Measurements from ENCODE around the gene IQCF5. TPM values are rescaled to one million over a fixed set of nuclear protein-coding genes. Genes with fewer than 3 reads are reported as not detected.

Gene IQCF5
- total and polyA plus RNA-seq, 4 donors, result not detected

DNA sequence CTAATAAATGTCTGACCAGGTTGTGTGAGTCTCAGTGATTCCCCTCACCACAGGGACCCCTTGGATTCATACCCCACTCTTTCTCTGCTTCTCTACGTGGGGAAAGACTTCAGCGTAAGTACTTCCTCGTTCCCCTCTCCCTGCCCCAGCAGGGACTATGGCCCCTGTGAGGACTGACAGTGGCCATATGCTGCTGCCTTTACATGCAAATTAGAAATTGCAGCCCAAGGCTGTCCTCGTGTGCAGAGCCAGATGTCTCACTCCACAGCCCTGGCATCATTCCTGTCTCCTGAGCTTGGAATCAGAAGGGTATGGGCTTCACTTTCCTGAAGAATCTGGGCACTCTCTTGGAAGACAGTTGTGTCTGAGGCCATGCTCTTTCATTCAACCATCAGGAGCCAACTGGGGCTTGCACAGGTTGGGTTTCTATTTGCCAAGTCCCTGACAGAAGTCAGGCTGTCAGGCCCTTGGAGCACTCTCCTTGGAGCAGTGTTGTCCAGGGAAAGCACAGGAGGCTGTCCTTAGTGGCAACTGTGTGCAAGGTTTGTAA lies 44.5 kb downstream of the IQCF5 start:
- H3K27me3 ChIP-seq (ENCODE audit: control insufficient read depth in 4 of 4, insufficient read depth in 4 of 4, low read length in 3 of 4), result no peaks in the 10 kb centered on the region
- TF ChIP-seq, protein P1, sequence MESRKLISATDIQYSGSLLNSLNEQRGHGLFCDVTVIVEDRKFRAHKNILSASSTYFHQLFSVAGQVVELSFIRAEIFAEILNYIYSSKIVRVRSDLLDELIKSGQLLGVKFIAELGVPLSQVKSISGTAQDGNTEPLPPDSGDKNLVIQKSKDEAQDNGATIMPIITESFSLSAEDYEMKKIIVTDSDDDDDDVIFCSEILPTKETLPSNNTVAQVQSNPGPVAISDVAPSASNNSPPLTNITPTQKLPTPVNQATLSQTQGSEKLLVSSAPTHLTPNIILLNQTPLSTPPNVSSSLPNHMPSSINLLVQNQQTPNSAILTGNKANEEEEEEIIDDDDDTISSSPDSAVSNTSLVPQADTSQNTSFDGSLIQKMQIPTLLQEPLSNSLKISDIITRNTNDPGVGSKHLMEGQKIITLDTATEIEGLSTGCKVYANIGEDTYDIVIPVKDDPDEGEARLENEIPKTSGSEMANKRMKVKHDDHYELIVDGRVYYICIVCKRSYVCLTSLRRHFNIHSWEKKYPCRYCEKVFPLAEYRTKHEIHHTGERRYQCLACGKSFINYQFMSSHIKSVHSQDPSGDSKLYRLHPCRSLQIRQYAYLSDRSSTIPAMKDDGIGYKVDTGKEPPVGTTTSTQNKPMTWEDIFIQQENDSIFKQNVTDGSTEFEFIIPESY (IDR thresholded peaks at IDR 0.05), result no peak
- no peak for TF ChIP-seq NR2F2 (IDR thresholded peaks at IDR 0.05)
- no peak for TF ChIP-seq FOXA2 (IDR thresholded peaks at IDR 0.05)
- TF ChIP-seq YY1 (IDR thresholded peaks at IDR 0.05), result no peak
- H3K9me3 ChIP-seq (ENCODE audit: control insufficient read depth in 4 of 4, low read length in 3 of 4), result peaks cover 0 to 10% (median 4%) of the 10 kb centered on the region in 4 donors
- H3K27ac ChIP-seq (ENCODE audit: low read depth in 1 of 2, low read length in 2 of 2), result no peak overlapping the region
- no peak for DNase-seq (ENCODE audit: low spot score)
- H3K4me1 ChIP-seq (ENCODE audit: control insufficient read depth in 4 of 4, insufficient read depth in 4 of 4, low read length in 3 of 4), result no peaks in the 10 kb centered on the region
- WGBS, result 65% methylated on average over 4 of the region's 4 CpGs
- H3K4me3 ChIP-seq (ENCODE audit: low read depth in 1 of 3, low read length in 3 of 3), result no peak overlapping the region
- H3K36me3 ChIP-seq (ENCODE audit: control insufficient read depth in 4 of 4, insufficient read depth in 3 of 4, low read depth in 1 of 4, low read length in 3 of 4), result no peaks in the 10 kb centered on the region
- H3K9ac ChIP-seq (ENCODE audit: low read depth in 1 of 2, low read length in 2 of 2), result no peak overlapping the region

DNA sequence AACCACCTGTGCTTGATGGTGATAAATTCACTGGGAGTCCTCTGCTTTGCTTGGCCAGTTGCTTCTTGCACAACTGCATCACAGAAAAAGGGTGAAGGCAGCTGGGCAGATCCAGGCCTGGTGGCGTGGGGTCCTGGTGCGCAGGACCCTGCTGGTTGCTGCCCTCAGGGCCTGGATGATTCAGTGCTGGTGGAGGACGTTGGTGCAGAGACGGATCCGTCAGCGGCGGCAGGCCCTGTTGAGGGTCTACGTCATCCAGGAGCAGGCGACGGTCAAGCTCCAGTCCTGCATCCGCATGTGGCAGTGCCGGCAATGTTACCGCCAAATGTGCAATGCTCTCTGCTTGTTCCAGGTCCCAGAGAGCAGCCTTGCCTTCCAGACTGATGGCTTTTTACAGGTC lies 45.1 kb downstream of the IQCF5 start:
- Histone ChIP-seq H3K4me1 (ENCODE audit: control insufficient read depth in 4 of 4, insufficient read depth in 4 of 4, low read length in 3 of 4) (no peaks in the 10 kb centered on the region), H3K36me3 (ENCODE audit: control insufficient read depth in 4 of 4, insufficient read depth in 3 of 4, low read depth in 1 of 4, low read length in 3 of 4) (no peaks in the 10 kb centered on the region), H3K9me3 (ENCODE audit: control insufficient read depth in 4 of 4, low read length in 3 of 4) (peaks cover 0 to 10% (median 4%) of the 10 kb centered on the region in 4 donors), H3K27me3 (ENCODE audit: control insufficient read depth in 4 of 4, insufficient read depth in 4 of 4, low read length in 3 of 4) (no peaks in the 10 kb centered on the region), H3K4me3 (ENCODE audit: low read depth in 1 of 3, low read length in 3 of 3) (no peak overlapping the region), H3K9ac (ENCODE audit: low read depth in 1 of 2, low read length in 2 of 2) (no peak overlapping the region), H3K27ac (ENCODE audit: low read depth in 1 of 2, low read length in 2 of 2) (no peak overlapping the region)
- DNase-seq (ENCODE audit: low spot score), result no peak
- WGBS, result 93% methylated on average over 13 of the region's 13 CpGs
- no peak for TF ChIP-seq HNF4A (conservative IDR thresholded peaks at IDR 0.05)
- no peak for TF ChIP-seq NR2F2 (IDR thresholded peaks at IDR 0.05)
- TF ChIP-seq FOXA1 (IDR thresholded peaks at IDR 0.05), result no peak
- TF ChIP-seq EGR1 (IDR thresholded peaks at IDR 0.05; ENCODE audit: low read depth in 2 of 2), result no peak
- no peak for TF ChIP-seq RAD21 (IDR thresholded peaks at IDR 0.05)
- TF ChIP-seq RXRA (IDR thresholded peaks at IDR 0.05), result no peak
- TF ChIP-seq, protein P2, sequence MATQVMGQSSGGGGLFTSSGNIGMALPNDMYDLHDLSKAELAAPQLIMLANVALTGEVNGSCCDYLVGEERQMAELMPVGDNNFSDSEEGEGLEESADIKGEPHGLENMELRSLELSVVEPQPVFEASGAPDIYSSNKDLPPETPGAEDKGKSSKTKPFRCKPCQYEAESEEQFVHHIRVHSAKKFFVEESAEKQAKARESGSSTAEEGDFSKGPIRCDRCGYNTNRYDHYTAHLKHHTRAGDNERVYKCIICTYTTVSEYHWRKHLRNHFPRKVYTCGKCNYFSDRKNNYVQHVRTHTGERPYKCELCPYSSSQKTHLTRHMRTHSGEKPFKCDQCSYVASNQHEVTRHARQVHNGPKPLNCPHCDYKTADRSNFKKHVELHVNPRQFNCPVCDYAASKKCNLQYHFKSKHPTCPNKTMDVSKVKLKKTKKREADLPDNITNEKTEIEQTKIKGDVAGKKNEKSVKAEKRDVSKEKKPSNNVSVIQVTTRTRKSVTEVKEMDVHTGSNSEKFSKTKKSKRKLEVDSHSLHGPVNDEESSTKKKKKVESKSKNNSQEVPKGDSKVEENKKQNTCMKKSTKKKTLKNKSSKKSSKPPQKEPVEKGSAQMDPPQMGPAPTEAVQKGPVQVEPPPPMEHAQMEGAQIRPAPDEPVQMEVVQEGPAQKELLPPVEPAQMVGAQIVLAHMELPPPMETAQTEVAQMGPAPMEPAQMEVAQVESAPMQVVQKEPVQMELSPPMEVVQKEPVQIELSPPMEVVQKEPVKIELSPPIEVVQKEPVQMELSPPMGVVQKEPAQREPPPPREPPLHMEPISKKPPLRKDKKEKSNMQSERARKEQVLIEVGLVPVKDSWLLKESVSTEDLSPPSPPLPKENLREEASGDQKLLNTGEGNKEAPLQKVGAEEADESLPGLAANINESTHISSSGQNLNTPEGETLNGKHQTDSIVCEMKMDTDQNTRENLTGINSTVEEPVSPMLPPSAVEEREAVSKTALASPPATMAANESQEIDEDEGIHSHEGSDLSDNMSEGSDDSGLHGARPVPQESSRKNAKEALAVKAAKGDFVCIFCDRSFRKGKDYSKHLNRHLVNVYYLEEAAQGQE (IDR thresholded peaks at IDR 0.05), result no peak

DNA sequence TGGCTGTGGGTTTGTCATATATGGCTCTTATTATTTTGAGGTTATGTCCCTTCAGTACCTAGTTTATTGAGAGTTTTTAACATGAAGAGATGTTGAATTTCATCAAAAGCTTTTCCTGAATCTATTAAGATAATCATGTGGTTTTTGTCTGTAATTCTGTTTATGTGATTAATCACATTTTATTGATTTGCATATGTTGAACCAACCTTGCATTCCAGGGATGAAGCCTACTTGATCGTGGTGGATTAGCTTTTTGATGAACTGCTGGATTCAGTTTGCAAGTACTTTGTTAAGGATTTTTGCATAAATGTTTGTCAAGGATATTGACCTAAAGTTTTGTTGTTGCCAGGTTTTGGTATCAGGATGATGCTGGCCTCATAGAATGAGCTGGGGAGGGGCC lies 47.1 kb downstream of the IQCF5 start:
- Histone ChIP-seq H3K4me3 (ENCODE audit: low read depth in 1 of 3, low read length in 3 of 3) (no peak overlapping the region), H3K36me3 (ENCODE audit: control insufficient read depth in 4 of 4, insufficient read depth in 3 of 4, low read depth in 1 of 4, low read length in 3 of 4) (no peaks in the 10 kb centered on the region), H3K27ac (ENCODE audit: low read depth in 1 of 2, low read length in 2 of 2) (no peak overlapping the region), H3K4me1 (ENCODE audit: control insufficient read depth in 4 of 4, insufficient read depth in 4 of 4, low read length in 3 of 4) (no peaks in the 10 kb centered on the region), H3K9ac (ENCODE audit: low read depth in 1 of 2, low read length in 2 of 2) (no peak overlapping the region), H3K9me3 (ENCODE audit: control insufficient read depth in 4 of 4, low read length in 3 of 4) (peaks cover 0 to 10% (median 4%) of the 10 kb centered on the region in 4 donors), H3K27me3 (ENCODE audit: control insufficient read depth in 4 of 4, insufficient read depth in 4 of 4, low read length in 3 of 4) (no peaks in the 10 kb centered on the region)
- WGBS, result 59% methylated on average over 1 of the region's 1 CpG
- DNase-seq (ENCODE audit: low spot score), result no peak
- TF ChIP-seq EGR1 (IDR thresholded peaks at IDR 0.05; ENCODE audit: low read depth in 2 of 2) (no peak), RAD21 (IDR thresholded peaks at IDR 0.05) (no peak), HNF4A (conservative IDR thresholded peaks at IDR 0.05) (no peak), YY1 (IDR thresholded peaks at IDR 0.05) (no peak), SP1 (IDR thresholded peaks at IDR 0.05) (no peak), HNF4G (IDR thresholded peaks at IDR 0.05) (no peak), RXRA (IDR thresholded peaks at IDR 0.05) (no peak), GABPA (IDR thresholded peaks at IDR 0.05 in 1 of 2, conservative IDR thresholded peaks at IDR 0.05 in 1 of 2) (no peak), JUND (IDR thresholded peaks at IDR 0.05) (no peak), FOXA1 (IDR thresholded peaks at IDR 0.05) (no peak)
- TF ChIP-seq, protein P3, sequence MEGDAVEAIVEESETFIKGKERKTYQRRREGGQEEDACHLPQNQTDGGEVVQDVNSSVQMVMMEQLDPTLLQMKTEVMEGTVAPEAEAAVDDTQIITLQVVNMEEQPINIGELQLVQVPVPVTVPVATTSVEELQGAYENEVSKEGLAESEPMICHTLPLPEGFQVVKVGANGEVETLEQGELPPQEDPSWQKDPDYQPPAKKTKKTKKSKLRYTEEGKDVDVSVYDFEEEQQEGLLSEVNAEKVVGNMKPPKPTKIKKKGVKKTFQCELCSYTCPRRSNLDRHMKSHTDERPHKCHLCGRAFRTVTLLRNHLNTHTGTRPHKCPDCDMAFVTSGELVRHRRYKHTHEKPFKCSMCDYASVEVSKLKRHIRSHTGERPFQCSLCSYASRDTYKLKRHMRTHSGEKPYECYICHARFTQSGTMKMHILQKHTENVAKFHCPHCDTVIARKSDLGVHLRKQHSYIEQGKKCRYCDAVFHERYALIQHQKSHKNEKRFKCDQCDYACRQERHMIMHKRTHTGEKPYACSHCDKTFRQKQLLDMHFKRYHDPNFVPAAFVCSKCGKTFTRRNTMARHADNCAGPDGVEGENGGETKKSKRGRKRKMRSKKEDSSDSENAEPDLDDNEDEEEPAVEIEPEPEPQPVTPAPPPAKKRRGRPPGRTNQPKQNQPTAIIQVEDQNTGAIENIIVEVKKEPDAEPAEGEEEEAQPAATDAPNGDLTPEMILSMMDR (IDR thresholded peaks at IDR 0.05; ENCODE audit: low read depth, low read length, missing input control), result no peak
- TF ChIP-seq, protein P4, sequence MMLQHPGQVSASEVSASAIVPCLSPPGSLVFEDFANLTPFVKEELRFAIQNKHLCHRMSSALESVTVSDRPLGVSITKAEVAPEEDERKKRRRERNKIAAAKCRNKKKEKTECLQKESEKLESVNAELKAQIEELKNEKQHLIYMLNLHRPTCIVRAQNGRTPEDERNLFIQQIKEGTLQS (IDR thresholded peaks at IDR 0.05), result no peak
- TF ChIP-seq, protein P2 (IDR thresholded peaks at IDR 0.05), result no peak
